NCI-H2029 treated with DMSO at 0.1 percent for 48 hours (cell line): Measurements from ENCODE around the gene CEBPB.
A peak's percentile ranks its signal among the peaks of the same experiment; 100 is the strongest.
"Not testable (repeated sequence)": the region's sequence is repeated elsewhere in the genome, so short reads cannot be mapped to it uniquely, and the experiment has no call there.

ENCODE experiments used
- DNase-seq: peaks from one replicate; lab custom pipeline; 2025; lab: John Stamatoyannopoulos, UW

CEBPB gene

DNA sequence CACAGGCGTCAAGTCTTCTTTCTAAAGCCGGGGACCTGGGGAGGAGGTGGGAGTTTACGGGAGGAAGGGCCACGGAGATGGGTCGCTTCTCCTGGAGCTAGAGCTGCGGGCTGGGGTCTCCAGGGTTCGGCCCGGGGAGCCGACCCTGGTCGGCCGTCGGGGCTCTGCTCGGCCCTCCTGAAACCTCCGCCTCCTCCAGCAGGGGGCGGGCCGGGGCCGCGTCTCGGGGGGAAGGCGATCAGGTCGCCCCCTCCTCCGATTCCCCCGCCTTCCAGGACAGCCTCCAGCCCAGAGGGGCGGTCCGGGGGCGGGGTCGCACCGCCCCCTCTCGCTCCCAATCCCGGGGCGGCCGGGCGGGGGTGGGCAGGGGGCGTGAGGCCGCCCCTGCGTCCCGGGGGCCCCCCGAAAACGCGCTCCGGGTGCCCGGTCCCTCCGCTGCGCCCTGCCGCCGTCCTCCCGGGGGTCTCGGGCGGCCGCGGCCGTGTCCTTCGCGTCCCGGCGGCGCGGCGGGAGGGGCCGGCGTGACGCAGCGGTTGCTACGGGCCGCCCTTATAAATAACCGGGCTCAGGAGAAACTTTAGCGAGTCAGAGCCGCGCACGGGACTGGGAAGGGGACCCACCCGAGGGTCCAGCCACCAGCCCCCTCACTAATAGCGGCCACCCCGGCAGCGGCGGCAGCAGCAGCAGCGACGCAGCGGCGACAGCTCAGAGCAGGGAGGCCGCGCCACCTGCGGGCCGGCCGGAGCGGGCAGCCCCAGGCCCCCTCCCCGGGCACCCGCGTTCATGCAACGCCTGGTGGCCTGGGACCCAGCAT, at the start of gene CEBPB:
TSS of gene CEBPB (plus strand) at position 580 of the 814 bp plus-strand sequence. CDS start at position 784, 204 bp downstream.
- DNase-seq, result peak; percentile 28

- no peak for DNase-seq
Measured at GRCh38 chr20:50141018-50141675, 49.5 kb upstream of the CEBPB start.

- peak; percentile 20 for DNase-seq
Measured at GRCh38 chr20:50141811-50142561, 48.6 kb upstream of the CEBPB start.

DNA sequence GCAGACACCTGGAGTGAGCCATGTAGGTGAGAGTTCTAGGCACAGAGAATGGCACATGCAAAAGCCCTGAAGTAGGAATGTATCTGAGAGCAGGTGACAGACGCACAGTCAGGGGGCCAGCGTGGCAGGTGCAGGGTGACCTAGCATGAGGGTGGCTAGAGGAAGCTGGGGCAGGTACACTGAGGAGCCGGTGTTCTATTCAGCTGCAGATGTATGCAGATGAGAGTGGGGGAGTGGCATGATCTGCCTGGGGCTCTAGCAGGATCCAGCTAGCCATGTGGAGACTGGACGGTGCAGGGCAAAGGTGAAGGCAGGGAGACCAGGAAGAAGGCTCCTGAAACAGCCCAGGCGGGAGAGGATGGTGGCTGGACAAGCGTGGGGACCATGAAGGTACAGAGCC, 47.8 kb upstream of the CEBPB start:
- DNase-seq, result peak; percentile 37

- DNase-seq, result no peak
Measured at GRCh38 chr20:50144362-50144761, 46.3 kb upstream of the CEBPB start.

GRCh38 chr20:50145566-50145965, 45.1 kb upstream of the CEBPB start:
- DNase-seq, result no peak

DNA sequence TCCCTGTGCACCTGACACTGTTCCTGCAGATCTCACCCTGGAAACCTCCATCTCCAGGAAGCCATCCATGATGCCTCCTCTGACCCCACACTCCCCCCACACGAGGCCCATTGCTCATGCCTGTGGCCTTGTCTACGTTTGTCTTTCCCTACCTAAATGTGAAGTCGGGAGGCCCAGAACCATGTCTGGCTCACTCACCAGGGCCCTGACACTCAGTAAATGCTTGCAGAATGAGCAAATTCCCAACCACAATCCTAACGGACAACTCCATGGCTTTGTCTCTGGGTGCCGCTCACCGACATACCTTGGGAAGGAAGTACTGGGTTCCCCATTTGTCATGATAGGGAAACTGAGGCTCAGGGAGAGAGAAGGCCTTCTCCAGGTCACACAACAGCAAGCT, 44.4 kb upstream of the CEBPB start:
- no peak for DNase-seq

- DNase-seq, result peak; percentile 53
Measured at GRCh38 chr20:50146732-50147662, 43.6 kb upstream of the CEBPB start.

- DNase-seq, result no peak
Measured at GRCh38 chr20:50149481-50150254, 41.0 kb upstream of the CEBPB start.

DNA sequence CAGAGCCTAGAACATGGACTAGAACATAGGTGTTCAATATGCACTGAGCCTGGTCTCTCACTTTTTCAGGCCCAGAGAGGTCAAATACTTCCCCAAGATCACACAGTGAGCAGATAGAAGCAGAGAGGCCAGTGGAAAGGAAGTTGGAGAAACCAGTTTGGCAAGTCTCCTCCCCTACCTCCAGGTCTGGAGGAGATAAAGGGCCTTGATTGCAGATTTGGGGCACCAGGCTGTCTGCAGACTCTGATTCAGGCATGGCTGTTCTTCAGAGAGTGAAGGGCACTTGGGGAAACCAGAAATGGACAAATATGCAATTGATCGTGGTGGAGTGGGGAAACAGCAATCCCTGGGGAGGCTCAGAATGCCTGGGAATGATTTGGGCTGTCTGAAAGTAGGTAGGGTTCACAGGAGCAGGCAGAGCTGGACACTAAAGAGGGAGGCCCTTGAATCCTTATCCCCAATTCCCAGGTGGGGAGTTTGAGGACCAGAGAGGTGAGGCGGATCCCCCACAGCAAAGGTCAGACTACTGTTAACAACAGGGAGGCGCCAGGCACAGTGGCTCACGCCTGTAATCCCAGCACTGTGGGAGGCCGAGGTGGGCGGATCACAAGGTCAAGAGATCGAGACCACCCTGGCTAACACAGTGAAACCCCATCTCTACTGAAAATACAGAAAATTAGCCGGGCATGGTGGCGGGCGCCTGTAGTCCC, 39.4 kb upstream of the CEBPB start:
- peak; percentile 72 for DNase-seq

- DNase-seq, result no peak
Measured at GRCh38 chr20:50152394-50153152, 38.1 kb upstream of the CEBPB start.

DNA sequence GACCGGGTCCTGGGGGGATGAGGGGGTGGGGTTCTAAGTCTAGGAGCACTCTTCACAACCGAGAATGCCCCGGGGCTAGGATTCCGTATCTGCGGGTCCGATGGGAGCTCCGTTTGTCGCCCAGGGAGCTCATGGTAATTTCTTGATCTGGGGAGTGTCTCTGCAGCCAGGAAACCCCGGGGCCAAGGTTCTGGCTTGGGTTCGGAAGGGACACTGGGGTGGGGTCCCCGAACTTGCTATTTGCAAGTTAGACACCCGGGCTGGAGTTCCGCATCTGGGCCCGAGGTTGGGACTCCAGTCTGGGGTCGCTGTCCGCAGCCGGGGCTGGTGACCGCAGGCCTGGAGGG, 37.5 kb upstream of the CEBPB start:
- no peak for DNase-seq

DNA sequence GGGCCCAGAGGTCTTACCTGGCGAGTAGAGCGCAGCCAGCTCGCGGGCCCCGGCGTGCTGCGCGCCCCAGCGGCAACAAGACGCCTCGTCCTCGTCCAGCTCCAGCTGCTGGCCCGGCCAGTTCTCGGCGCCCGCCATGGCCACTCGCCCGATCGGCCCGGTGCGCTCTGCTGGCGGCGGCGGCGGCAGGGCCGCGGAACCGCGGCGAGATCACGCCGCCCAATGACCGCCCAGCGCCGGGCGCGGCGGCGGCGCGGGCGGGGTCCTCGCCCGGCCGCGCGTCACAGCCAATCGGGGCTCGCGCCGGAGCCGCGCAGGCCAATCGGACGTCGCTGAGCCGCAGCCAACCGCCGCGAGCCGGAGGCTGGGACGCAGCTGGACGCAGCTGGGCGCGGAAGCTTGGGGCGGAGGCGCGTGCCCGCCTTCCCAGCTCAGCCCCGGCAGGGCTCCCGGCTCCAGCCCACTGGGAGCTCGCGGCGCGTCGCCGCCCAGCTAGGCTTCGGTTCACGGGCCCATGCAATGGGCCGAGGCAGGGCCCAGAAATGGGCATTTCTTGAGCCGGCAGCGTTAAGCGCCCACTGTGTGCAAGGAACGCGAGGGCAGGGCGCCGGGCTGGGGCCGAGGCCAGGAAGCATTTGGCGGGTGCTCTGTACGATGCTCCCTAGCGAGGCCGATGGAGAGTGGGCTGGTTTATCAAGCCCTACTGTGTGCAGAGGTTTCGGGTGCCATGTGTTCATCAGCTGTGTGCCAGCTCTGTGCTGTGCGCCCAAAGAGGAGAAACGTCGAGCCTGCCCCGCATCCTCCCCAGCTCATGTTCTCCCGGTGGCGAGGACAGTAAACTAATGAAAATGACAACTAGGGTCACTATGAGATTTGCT, 36.9 kb upstream of the CEBPB start, which contains the start of gene PEDS1:
TSS of gene PEDS1 (minus strand) at position 224 of the 878 bp plus-strand sequence. CDS start at position 138, 86 bp downstream.
- DNase-seq, result peak; percentile 29

DNA sequence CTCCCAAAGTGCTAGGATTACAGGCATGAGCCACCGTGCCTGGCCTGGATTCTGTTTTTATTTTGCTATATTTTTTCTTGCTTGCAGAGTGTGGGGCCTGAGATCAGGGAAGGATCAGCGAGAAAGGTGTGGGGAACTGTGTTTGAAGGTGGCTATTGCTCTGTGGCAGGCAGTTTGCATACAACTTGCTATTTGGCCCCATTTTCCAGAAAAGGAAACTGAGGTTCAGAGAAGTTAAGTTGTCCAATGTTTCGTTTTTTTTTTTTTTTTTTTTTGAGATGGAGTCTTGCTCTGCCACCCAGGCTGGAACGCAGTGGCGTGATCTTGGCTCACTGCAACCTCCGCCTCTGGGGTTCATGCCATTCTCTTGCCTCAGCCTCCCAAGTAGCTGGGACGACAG, 29.1 kb upstream of the CEBPB start:
- DNase-seq, result not testable (repeated sequence)

DNA sequence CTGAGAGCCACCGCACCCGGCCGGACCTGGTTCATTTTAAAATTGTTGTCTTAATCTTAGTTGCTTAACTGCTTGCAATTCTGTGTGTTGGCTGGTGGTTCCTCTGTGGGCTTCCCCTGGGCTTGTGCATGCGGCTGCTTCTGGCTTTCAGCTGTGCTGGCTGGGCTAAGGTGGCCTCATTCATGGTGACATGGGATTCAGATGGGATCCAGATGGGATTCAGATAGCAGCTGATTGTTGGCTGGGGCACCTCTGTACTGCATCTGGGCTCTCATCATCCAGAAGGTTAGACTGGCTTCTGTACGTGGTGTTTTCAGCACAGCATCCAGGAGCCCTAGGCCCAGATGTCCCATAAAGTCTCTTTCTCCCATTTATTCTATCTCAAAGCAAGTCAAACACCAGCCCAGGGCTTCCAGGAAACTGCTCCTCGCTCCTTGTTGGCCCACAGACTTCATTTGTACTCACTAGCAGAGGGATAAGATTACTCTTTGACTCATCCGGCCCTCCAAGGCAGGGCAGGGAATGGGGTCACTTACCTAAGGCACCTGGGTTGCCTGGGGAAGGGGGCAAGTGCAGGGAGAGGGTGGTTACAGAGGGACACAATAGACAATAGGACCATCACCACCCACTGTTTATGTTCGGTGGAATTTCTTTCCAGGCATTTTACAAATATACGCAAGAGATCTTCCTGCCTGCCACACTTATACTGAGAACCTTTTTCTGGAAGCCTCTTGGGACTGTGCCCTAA, 26.9 kb upstream of the CEBPB start:
- DNase-seq, result no peak

DNA sequence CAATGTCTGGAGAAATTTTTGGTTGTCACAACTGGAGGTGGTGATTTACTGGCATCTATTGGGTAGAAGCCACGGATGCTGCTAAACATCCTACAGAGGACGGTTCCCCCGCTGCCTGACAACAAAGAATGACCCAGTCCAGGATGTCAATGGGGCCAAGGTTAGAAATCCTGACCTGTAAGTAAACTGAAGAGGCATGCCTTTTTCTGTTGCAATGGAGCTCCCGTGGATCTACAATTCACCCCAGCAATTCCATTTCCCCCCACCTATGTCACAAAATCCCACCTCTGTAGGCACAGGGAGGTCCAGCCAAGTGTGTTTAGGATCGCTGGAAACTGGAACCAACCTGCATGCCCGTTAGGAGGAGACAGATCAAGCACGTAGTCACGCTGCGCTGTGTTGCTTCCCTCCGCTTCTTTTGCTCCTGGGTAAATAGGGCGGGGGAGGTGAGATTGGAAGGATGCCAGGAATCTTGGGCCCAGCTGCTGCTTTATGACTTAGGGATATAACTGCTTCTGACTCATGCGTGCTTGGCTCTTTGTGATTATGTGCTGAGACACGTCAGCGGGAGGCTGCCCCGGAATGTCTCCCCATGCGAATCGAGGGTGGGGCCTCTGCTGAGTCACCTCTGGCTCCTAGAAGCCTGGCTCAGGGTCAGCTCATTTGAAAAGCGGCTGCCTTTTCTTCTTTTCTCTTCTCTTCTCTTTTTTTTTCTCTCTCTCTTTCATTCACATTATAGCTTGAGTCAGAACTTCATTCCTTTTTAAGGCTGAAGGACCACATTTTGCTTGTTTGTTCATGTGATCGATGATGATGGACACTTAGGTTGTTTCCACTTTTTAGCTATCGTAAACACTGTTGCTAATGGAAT, 24.7 kb upstream of the CEBPB start:
- DNase-seq, result peak; percentile 96
